Measurements from ENCODE around the gene GLRX. TPM values are rescaled to one million over a fixed set of nuclear protein-coding genes. Genes with fewer than 3 reads are reported as not detected.
A peak's percentile ranks its signal among the peaks of the same experiment; 100 is the strongest.

GLRX gene
- polyA plus RNA-seq, 2 of the 4 experiments (the other 2 are of a cell fraction) = 106 to 329 TPM

GRCh38 chr5:95825495-95825894, 3.0 kb upstream of the GLRX start:
- WGBS (ENCODE audit: missing lambda C conversion rate) = 54% methylated on average over 3 of the region's 3 CpGs
- DNase-seq (ENCODE audit: low read depth in 1 of 2, low spot score in 1 of 2) = no peak

GRCh38 chr5:95824747-95825146, 2.2 kb upstream of the GLRX start:
- CTCF ChIA-PET = interaction anchor here (0.7 to 9.3 kb wide), 9 partner anchors 8 to 180 kb away, joined by 3 to 59 read pairs (median 6); partner anchors contain the start of gene RFESD
- FAIRE-seq = no peak

More at GRCh38 chr5:95825495-95825894, 3.0 kb upstream of the GLRX start:
- POLR2A ChIA-PET = interaction anchor here (5.0 kb wide), 1 partner anchor 9 kb away, joined by 71 read pairs; no protein-coding TSS in a partner anchor
- no peak for TF ChIP-seq SREBF2 (IDR thresholded peaks at IDR 0.05)
- no peak for FAIRE-seq
- no peak overlapping the region for H3K4me2 ChIP-seq
- no peak for ATAC-seq
- peak overlapping the region; percentile 27 to 37; a peak in 2 of 6 replicates for H3K27ac ChIP-seq
- H3K4me3 ChIP-seq = no peak overlapping the region
- CTCF ChIA-PET = interaction anchor here (1.2 to 9.3 kb wide), 5 partner anchors 14 to 181 kb away, joined by 3 to 59 read pairs (median 4); no protein-coding TSS in a partner anchor
- H3K4me1 ChIP-seq = peaks cover 33% of the 10 kb centered on the region
- H3K9me3 ChIP-seq = no peaks in the 10 kb centered on the region

GRCh38 chr5:95823738-95824609, 1.4 kb upstream of the GLRX start:
- peak; percentile 90 to 91 for DNase-seq (ENCODE audit: low read depth in 1 of 2, low spot score in 1 of 2)
- no peak for FAIRE-seq
- H3K4me1 ChIP-seq = peaks cover 47% of the 10 kb centered on the region
- ATAC-seq = peak; percentile 78 to 79
- POLR2A ChIA-PET = interaction anchor here (0.7 to 5.0 kb wide), 12 partner anchors 11 to 838 kb away, joined by 3 to 71 read pairs (median 5); partner anchors contain the start of genes CAST and RFESD
- CTCF ChIA-PET = interaction anchor here (0.8 to 9.3 kb wide), 11 partner anchors 8 to 179 kb away, joined by 3 to 59 read pairs (median 6); partner anchors contain the start of gene RFESD
- H3K4me2 ChIP-seq = peak overlapping the region; percentile 95
- peak overlapping the region; percentile 87 to 94 for H3K27ac ChIP-seq
- peak overlapping the region; percentile 89 for H3K4me3 ChIP-seq
- H3K9me3 ChIP-seq = no peaks in the 10 kb centered on the region
- 2% methylated on average over 12 of the region's 12 CpGs for WGBS (ENCODE audit: missing lambda C conversion rate)
- TF ChIP-seq USF2 (IDR thresholded peaks at IDR 0.05) (peak; percentile 81), POLR2A (IDR thresholded peaks at IDR 0.05; ENCODE audit: low read length) (no peak), FOSL2 (IDR thresholded peaks at IDR 0.05) (peak; percentile 39; the same call in 1 of the 2 replicates), FOSL2 (CRISPR knock-in tag; IDR thresholded peaks at IDR 0.05) (peak; percentile 86), JUNB (IDR thresholded peaks at IDR 0.05) (peak; percentile 54), RFX5 (IDR thresholded peaks at IDR 0.05) (no peak), JUN (IDR thresholded peaks at IDR 0.05) (peak; percentile 45 to 60; a peak in 3 of 5 replicates), E2F6 (IDR thresholded peaks at IDR 0.05; ENCODE audit: borderline replicate concordance, low read depth) (peak; percentile 88), EP300 (IDR thresholded peaks at IDR 0.05) (peak in 1 of 2 experiments; percentile 33; a peak in 1 of 5 replicates), KDM1A (IDR thresholded peaks at IDR 0.05; ENCODE audit: low read depth) (no peak), CTCF (IDR thresholded peaks at IDR 0.05) (no peak), RAD21 (conservative IDR thresholded peaks at IDR 0.05 in 1 of 2, IDR thresholded peaks at IDR 0.05 in 1 of 2) (peak in 1 of 2 experiments; percentile 25; a peak in 1 of 5 replicates), BCL3 (IDR thresholded peaks at IDR 0.05) (0 out of 3 replicates have a peak, but pooled peaks have one; percentile 31), NPAS2 (CRISPR knock-in tag; IDR thresholded peaks at IDR 0.05; ENCODE audit: borderline replicate concordance) (no peak), KDM5A (IDR thresholded peaks at IDR 0.05) (no peak), SMC3 (IDR thresholded peaks at IDR 0.05) (0 out of 3 replicates have a peak, but pooled peaks have one; percentile 3), GATA3 (IDR thresholded peaks at IDR 0.05; ENCODE audit: borderline replicate concordance) (peak; percentile 44; the same call in 1 of the 2 replicates)

More at GRCh38 chr5:95824747-95825146, 2.2 kb upstream of the GLRX start:
- POLR2A ChIA-PET = interaction anchor here (4.1 to 5.0 kb wide), 2 partner anchors 10 to 178 kb away, joined by 27 to 71 read pairs; partner anchors contain the start of gene RFESD
- TF ChIP-seq MAX (IDR thresholded peaks at IDR 0.05) (no peak), HMGXB4 (CRISPR knock-in tag; IDR thresholded peaks at IDR 0.05; ENCODE audit: borderline replicate concordance) (no peak), RAD21 (conservative IDR thresholded peaks at IDR 0.05 in 1 of 2, IDR thresholded peaks at IDR 0.05 in 1 of 2) (no peak)
- Histone ChIP-seq H3K27ac (peak overlapping the region; percentile 87 to 94), H3K4me1 (peaks cover 40% of the 10 kb centered on the region), H3K9me3 (no peaks in the 10 kb centered on the region), H3K4me2 (peak overlapping the region; percentile 95), H3K4me3 (no peak overlapping the region)
- ATAC-seq (no peak), DNase-seq (ENCODE audit: low read depth in 1 of 2, low spot score in 1 of 2) (no peak)
- WGBS (ENCODE audit: missing lambda C conversion rate) = 94% methylated on average over 5 of the region's 5 CpGs

Measured in A549 (cell line).